Measurements from ENCODE around the gene IL17REL.
"Not testable (repeated sequence)": the region's sequence is repeated elsewhere in the genome, so short reads cannot be mapped to it uniquely, and the experiment has no call there.

Gene IL17REL

DNA sequence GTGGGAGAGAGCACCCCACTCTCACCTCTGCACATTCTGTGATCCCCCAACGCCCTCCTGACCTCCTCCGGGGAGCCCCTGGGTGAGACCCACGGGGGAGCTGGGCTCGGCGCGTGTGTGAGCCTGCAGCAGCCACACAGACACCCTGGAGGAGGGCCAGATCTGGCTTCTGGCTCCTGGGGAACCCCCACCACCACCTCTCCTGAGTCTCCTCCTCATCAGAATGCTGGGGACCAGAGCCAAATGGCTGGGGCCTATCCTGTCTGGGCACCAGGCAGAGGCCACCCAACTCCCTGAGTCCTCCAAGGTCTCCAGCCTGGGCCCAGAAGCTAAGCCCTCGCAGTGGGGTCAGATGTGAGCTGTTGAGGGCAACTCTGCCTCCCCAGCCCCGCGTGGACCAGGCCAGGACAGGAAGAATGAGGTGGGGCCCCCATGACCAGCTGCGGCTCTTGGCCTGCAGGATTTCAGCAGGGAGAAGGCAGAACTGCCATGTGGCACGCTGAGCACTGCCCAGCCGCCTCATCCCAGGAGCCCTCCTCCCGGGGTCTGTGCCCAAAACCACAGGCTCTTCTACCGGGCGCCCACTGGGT lies 57.5 kb downstream of the IL17REL start:
- DNase-seq = no peak

DNA sequence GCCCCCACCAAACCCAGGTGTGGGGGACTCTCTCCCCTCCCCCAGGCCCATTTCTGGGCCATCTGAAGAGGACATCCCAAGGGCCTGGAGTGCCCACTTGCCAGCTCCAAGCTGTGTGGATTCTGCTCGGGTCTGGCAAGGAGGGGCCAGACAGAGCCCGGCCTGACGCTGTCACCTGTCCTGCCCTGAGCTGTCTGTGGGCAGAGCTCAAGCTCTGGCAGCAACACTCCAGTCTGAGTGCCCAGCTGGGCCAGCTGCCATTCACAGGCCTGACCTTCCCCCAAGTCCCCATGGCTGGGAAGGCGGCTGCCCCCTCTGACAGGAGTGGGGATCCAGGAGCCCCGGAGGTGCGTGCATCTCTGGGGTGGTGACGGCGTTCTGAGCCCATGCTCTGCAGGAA lies 58.2 kb downstream of the IL17REL start:
- DNase-seq = no peak

GRCh38 chr22:49953680-49954344 lies 58.8 kb downstream of the IL17REL start:
- no peak for DNase-seq

DNA sequence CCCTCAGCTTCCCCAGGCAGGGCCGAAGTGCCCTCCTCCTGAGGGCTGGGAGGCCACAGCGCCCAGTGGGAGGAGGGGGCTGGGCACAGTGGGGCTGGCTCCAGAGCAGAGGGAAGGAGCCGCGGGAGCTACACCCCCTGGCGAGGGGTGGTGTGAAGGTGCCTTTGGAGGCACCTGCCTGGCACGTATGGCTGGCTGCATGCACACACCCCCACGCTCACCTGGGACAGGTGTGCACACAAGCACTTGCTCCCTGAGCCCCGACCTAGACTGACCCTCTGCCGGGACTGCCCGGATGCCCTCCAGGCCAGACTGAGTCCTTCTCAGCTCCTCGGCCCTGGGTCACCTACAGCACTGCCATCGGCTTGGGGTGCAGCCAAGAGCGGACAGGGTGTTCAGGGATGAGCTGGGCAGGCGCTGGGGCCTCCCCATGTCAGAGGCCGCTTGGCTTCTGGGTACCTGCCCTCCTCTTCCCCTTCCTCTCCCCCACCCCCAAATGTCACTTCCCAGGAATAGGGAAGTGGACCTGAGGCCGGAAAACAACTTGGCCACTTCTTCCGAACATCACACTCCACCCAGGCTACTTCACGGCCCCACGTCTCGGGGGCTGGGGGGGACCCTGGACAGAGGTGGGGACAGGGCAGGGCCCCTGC lies 59.4 kb downstream of the IL17REL start:
- no peak for DNase-seq

DNA sequence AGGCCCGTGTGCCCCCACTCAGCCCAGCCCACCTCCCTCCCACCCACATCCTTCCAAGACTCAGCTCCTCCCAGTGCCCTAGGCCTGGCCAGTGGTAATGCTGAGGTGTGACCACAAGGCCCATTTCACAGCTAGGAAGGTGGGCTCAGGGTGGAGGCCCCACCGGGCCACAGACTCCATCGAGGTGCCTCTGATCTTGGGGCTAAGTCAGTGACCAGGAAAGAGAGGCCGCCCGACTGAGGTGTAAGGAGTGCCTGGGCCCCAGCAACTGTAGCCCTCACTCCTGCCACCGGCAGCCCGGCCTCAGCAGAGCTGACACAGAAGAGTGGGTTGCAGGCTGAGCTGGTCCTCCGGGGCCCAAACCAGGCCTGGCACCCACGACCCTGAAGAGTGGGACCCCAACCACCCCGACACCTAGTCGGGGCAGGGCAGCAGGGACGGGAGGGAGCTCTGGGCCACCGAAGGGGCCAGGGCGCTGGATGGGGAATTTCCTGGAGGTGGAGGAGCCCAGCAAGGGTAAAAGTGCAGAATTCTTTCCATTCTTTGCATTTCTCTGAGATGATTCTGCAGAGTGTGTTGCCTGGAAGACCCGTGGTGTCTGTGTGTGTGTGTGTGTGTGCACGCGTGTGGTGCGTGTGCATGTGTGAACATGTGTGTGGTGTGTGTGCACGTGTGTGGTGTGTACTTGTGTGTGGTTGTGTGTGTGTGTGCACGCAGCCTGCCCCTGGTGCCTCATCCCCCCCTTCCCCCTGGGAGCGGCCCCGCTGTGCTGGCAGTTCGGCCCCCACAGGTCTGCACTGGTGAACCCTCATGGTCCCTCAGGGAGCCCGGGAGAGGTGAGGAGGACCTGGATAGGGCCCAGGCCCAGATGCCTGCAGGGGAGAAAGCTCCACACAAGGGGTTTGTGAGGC lies 60.3 kb downstream of the IL17REL start:
- DNase-seq = no peak

DNA sequence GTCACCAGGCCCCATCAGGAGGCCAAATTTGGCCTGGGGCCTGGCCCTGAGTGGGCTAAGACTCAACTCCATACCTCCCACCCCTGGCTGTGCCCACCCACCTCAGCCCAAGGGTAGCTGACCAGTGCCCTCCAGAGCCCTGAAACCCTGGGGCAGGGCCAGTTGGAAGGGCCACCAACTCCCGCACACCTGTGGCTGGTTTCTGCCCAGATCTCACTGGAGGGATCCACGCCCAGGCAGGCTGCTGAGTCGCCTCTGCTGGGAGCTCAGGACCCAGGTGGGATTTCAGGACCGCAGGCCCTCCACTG lies 60.9 kb downstream of the IL17REL start:
- DNase-seq = no peak

DNA sequence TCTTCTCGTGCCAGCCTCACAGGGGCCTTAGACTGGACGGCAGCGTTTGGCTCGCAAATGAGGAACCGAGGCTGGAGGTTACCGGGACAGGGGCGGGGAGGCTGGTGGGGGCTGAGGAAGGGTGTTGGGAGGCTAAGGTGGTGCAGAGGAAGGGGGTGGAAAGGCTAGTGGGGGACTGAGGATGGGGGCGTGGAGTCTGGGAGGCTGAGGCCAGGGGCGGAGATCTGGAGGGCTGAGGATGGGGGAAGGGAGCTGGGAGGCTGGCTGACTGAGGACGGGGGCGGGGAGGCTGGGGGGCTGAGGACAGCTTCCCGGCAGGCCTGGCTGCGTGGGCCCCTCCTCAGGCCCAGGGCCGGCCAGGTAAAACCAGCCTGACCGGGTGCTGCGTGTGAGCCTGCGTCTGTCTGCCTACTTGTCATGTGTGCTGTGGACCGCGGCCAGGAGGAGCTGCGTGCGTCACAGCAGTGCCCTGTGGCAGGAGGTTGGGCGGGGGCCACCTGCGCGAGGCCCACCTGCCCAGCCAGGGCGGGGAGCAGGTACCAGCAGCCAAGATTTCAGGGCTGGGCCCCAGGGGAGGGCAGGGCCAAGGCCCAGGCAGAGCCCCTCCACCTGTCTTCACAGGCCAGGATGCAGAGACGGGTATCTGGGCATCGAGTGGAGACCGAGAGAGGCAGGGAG lies 61.4 kb downstream of the IL17REL start:
- no peak for DNase-seq

GRCh38 chr22:49950396-49950994 lies 62.1 kb downstream of the IL17REL start:
- DNase-seq = no peak

- DNase-seq = no peak
These were observed 62.7 kb downstream of the IL17REL start for GRCh38 chr22:49949914-49950292.

GRCh38 chr22:49948958-49949913 lies 63.3 kb downstream of the IL17REL start:
- no peak for DNase-seq

- no peak for DNase-seq
These were observed 64.2 kb downstream of the IL17REL start for GRCh38 chr22:49948116-49948957.

DNA sequence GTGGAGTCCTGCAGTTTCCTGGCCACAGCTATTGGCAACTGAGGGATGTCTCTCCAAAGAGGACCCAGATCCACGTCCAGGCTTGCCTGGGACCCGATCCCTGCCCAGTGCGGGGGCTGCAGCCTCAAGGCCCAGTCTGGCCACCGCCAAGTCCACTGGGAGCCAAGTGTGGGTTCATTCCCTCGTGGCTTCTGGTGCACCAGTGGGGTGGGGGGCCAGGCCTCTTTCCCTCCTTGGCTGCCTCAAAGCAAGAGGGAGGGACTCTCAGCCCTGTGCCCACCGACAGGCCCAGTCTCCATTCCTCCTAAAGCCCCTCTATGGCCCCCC lies 65.3 kb downstream of the IL17REL start:
- DNase-seq = no peak

- DNase-seq = no peak
These were observed 65.8 kb downstream of the IL17REL start for GRCh38 chr22:49946612-49947295.

DNA sequence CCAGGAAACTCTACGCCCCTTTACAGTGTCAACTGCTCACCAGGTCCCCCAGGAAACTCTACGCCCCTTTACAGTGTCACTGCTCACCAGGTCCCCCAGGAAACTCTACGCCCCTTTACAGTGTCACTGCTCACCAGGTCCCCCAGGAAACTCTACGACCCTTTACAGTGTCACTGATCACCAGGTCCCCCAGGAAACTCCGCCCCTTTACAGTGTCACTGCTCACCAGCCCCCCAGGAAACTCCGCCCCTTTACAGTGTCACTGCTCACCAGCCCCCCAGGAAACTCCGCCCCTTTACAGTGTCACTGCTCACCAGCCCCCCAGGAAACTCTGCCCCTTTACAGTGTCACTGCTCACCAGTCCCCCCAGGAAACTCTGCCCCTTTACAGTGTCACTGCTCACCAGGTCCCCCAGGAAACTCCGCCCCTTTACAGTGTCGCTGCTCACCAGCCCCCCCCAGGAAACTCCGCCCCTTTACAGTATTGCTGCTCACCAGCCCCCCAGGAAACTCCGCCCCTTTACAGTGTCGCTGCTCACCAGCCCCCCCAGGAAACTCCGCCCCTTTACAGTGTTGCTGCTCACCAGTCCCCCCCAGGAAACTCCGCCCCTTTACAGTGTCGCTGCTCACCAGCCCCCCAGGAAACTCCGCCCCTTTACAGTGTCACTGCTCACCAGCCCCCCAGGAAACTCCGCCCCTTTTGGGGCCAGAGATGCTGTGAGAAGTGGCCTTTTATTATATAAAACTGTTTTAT lies 67.3 kb downstream of the IL17REL start:
- not testable (repeated sequence) for DNase-seq
